GM13977 (cell line): Measurements from ENCODE around the gene FAM124A.

ENCODE experiments used
- DNase-seq: peaks from one replicate; pipeline ENCODE4 v3.0.0; 2012; ENCODE audit warnings: low spot score
- CTCF ChIP-seq: IDR thresholded peaks from 2 replicates; pipeline ENCODE4 v1.5.1; 2012; ENCODE audit warnings: mild to moderate bottlenecking, control low read depth; ENCODE audit not compliant: insufficient read depth; ENCODE audit errors: extremely low read depth, missing control alignments
- in situ Hi-C: fragments of 300-500 bp; cut with MboI; formaldehyde crosslinking; loops from one replicate; pipeline ENCODE4 v1.12.0; 2022; ENCODE audit warnings: low sequenced_read_pairs, low pct_unique_long_range_greater_than_20kb, mixed read lengths, inconsistent platforms; ENCODE audit not compliant: unreplicated experiment

The FAM124A gene

GRCh38 chr13:51180853-51181511 lies 41.2 kb upstream of the FAM124A start:
- DNase-seq = no peak
- in situ Hi-C loops = no loop called here
- no peak for TF ChIP-seq CTCF

- in situ Hi-C loops = no loop called here
- no peak for DNase-seq
- TF ChIP-seq CTCF = no peak
Observed at GRCh38 chr13:51181786-51182383, 40.3 kb upstream of the FAM124A start.

GRCh38 chr13:51191743-51192142 lies 30.5 kb upstream of the FAM124A start:
- no peak for DNase-seq
- in situ Hi-C loops = no loop called here
- no peak for TF ChIP-seq CTCF

GRCh38 chr13:51192348-51192747 lies 29.9 kb upstream of the FAM124A start:
- DNase-seq = no peak
- in situ Hi-C loops = no loop called here
- TF ChIP-seq CTCF = no peak

- DNase-seq = no peak
- TF ChIP-seq CTCF = no peak
- in situ Hi-C loops = no loop called here
Observed at GRCh38 chr13:51193387-51193786, 28.8 kb upstream of the FAM124A start.

- in situ Hi-C loops = no loop called here
- TF ChIP-seq CTCF = no peak
- no peak for DNase-seq
Observed at GRCh38 chr13:51194942-51195341, 27.3 kb upstream of the FAM124A start.
